ENCODE data around the gene IGSF3. TPM values are rescaled to one million over a fixed set of nuclear protein-coding genes. Genes with fewer than 3 reads are reported as not detected.

The IGSF3 gene
- total RNA-seq = 40.5 and 56.0 TPM in 2 replicates

DNA sequence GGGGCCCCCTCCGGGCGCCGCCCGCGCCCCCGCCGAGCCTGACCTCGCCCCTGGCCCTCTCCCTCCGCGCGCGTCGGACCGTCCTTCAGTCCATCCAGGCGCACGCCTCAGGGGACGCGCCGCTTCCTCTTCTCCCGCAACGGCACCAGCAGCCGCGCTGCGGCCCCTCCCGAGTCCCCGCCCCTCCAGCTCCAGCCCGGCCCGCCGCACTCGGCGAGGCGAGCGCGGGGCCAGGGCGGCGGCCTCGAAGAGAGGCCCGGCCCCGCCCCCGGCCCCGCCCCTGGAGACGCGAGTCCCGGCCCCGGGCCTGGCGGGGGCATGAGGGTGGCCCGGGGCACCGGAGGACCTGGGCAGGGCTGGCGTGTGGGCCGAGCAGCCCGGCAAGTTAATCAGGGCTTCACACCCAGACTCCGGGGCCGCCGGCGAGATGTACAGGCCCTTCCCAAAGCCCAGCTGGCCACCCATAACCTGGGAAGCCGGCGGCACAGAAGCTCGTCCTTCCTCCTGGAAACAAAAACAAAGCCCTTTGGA is at the start of gene IGSF3:
Gene IGSF3 (minus strand): TSS at position 159 of the 531 bp plus-strand sequence. CDS start 1,407 bp downstream, outside the sequence.

DNA sequence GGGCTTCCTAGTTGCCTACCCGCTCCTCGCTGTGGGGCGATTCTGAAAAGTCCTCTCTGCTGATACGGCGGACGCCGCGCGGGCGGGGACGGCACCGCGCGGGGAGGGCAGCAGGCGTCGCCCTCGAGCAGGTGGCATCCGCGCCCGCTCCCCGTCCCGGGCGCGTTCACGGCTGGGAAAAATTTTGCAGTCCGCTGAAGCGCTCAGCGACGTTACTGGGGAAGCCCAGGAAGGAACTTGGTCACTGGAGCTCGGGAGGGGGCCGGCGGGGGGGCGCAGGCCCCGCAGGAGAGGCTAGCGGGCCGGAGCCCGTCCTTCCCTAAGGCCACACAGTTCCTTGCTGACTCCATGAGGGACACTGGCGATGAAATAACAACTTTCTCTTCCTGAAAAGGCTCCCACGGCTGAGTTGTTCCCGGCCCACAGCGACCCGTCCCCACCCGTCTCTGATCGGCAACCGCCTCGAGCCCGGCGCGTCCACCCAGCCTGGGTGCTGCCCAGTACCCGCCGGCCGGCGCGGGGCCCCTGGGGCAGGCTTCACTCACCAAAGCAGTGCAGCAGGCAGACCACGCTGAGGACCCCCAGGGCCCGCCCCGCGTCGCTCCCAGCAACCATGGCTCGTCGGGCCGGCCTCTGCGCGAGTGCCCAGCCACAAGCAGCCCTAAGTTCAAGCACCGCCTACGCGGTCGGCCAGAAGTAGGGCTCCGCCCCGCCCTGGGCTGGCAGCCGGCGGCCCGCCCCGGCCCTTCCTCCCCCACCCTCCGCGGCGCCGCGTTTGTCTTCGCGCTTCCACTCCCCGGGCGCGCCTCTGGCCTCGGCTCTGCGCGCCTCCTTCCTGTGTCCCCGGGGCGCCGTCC is 96.9 kb downstream of the IGSF3 start, which contains the start of gene CD58:
Gene CD58 (minus strand): TSS at position 669 of the 857 bp plus-strand sequence. CDS start 54 bp downstream, at position 615.

Other genes starting within 250 kb of the IGSF3 start
- gene CD58, start 96.7 kb downstream of the IGSF3 start, total RNA-seq = 29.5 and 30.3 TPM in 2 replicates
- gene CD2, start 86.7 kb upstream of the IGSF3 start, total RNA-seq = not detected in 2 replicates
- gene PTGFRN, start 242.2 kb upstream of the IGSF3 start, total RNA-seq = 222 and 239 TPM in 2 replicates

Measured in dermis lymphatic vessel endothelial cell (primary cell).